OCI-LY7 (cell line): ENCODE data around the gene IGLL5. TPM values are rescaled to one million over a fixed set of nuclear protein-coding genes. Genes with fewer than 3 reads are reported as not detected.

ENCODE experiments used
- BruUV-seq: library from RNA; stranded (reverse); fragments of 400-500 nt; replicated peaks from 2 replicates; lab custom pipeline; 2021; lab: Mats Ljungman, UMichigan
- CTCF ChIA-PET: fragments of 300-600 bp; sonication (Branson Sonifier 250); formaldehyde crosslinking; loops from one replicate; lab custom pipeline; 2022; ENCODE audit warnings: antibody characterized with exemption; ENCODE audit not compliant: unreplicated experiment; lab: Charles Lee
- POLR2A ChIA-PET: fragments of 300-600 bp; sonication (Branson Sonifier 250); formaldehyde crosslinking; loops from one replicate; lab custom pipeline; 2022; ENCODE audit warnings: antibody characterized with exemption; lab: Charles Lee
- DNase-seq: peaks from one replicate; pipeline ENCODE4 v3.0.0-alpha.2; 2015; ENCODE audit warnings: low spot score
- H2AFZ ChIP-seq: fragments of 200-600 bp; sonication (generic), shearing (Covaris generic); 2 replicates; pipeline ENCODE4 v1.6.1; 2014; ENCODE audit warnings: mild to moderate bottlenecking, antibody characterized with exemption, low read length, moderate library complexity
- H3K27ac ChIP-seq: fragments of 200-600 bp; sonication (generic); 2 replicates; pipeline ENCODE4 v1.5.1; 2014; ENCODE audit warnings: mixed run types, low read depth, mild to moderate bottlenecking, moderate library complexity, low read length, inconsistent platforms; ENCODE audit not compliant: poor library complexity, severe bottlenecking
- H3K36me3 ChIP-seq: fragments of 200-600 bp; sonication (generic); 2 replicates; pipeline ENCODE4 v1.6.1; 2014; ENCODE audit warnings: mild to moderate bottlenecking, antibody characterized with exemption, low read length, moderate library complexity, mixed read lengths; ENCODE audit not compliant: insufficient read depth
- H3K4me1 ChIP-seq: fragments of 200-600 bp; sonication (generic); 2 replicates; pipeline ENCODE4 v1.5.1; 2014; ENCODE audit warnings: mild to moderate bottlenecking, low read length; ENCODE audit not compliant: insufficient read depth, poor library complexity, severe bottlenecking
- H3K4me2 ChIP-seq: fragments of 200-600 bp; sonication (generic); 2 replicates; pipeline ENCODE4 v1.6.1; 2014; ENCODE audit warnings: mild to moderate bottlenecking, low read length
- H3K4me3 ChIP-seq: fragments of 200-600 bp; sonication (generic); 2 replicates; pipeline ENCODE4 v1.5.1; 2014; ENCODE audit warnings: mild to moderate bottlenecking, low read depth, low read length; ENCODE audit not compliant: poor library complexity, severe bottlenecking
- H3K79me2 ChIP-seq: fragments of 200-600 bp; sonication (generic); 2 replicates; pipeline ENCODE4 v1.6.1; 2016; ENCODE audit warnings: low read depth, mild to moderate bottlenecking, low read length, moderate library complexity, mixed read lengths; ENCODE audit not compliant: insufficient read depth
- H3K9me2 ChIP-seq: fragments of 200-600 bp; sonication (generic); 2 replicates; pipeline ENCODE4 v1.6.1; 2016; ENCODE audit warnings: mild to moderate bottlenecking, low read length, mixed read lengths; ENCODE audit not compliant: insufficient read depth
- H3K9me3 ChIP-seq: fragments of 200-600 bp; sonication (generic); 2 replicates; pipeline ENCODE4 v1.6.1; 2014; ENCODE audit warnings: mild to moderate bottlenecking, mixed run types, low read length, mixed read lengths
- H4K20me1 ChIP-seq: fragments of 200-600 bp; sonication (generic); 2 replicates; pipeline ENCODE4 v1.6.1; 2014; ENCODE audit warnings: mild to moderate bottlenecking, antibody characterized with exemption, low read length, moderate library complexity, mixed read lengths; ENCODE audit not compliant: insufficient read depth
- CTCF ChIP-seq: fragments of 200-600 bp; sonication (generic); conservative IDR thresholded peaks from 2 replicates; pipeline ENCODE4 v1.5.1; 2014; ENCODE audit warnings: mild to moderate bottlenecking, antibody characterized with exemption, low read length, moderate library complexity, mixed read lengths
- EZH2phosphoT487 ChIP-seq: fragments of 200-600 bp; sonication (generic); IDR thresholded peaks from 2 replicates; pipeline ENCODE4 v1.6.1; 2018; ENCODE audit warnings: low read depth, borderline replicate concordance, mild to moderate bottlenecking, mixed run types, antibody characterized with exemption, low read length, moderate library complexity, mixed read lengths
- intact Hi-C: fragments of 100-400 bp; cut with micrococcal nuclease; formaldehyde crosslinking; loops from one replicate; pipeline ENCODE4 v1.10.0; 2022; ENCODE audit not compliant: unreplicated experiment
- total RNA-seq, 2 experiments: library from RNA; depleted of rRNA in 1 of 2; stranded (reverse); fragments of >200 nt in 1 of 2; shearing (Covaris generic) in 1 of 2; gene quantifications; 2 replicates each; pipeline ENCODE4 v1.2.3, GENCODE V29; 2014 to 2022

The IGLL5 gene
- total RNA-seq, 2 experiments from 2014 or later, result 219 to 364 TPM

DNA sequence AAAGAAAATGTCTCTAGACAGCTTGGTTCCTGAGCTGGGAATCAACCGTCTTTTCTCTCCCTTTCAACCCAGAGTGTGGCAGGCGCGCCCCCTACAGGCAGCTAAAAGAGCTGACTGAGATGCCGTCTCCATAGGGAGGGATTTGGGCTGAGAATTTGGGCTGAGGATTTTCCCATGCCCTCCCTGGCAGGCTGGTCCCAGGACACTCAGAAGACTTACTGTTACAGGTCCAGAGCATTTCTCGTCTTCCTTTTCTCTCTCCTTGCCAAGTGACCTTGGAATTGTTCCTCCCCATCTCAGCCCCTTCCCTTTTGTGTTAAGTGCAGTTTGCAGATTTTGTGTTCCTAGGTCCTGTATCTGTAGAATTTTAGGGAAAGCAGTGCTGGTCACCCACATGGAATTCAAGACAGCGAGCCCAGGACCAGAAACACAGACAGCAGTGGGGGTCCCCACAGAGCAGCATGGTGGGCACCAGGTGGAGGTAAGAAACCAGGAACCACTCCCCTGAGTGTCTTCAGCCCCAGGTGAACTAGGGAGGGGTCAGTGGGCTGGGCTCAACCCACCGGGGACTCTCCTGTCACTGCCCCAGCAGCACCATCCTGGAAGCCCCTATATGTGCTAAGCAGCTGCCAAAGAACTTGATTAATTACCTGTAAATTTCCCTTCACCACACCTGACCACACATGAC lies 9.9 kb upstream of the IGLL5 start:
- no peaks in the 10 kb centered on the region for H3K9me2 ChIP-seq
- peak overlapping the region; percentile 9; the same call in 1 of the 2 replicates for H3K4me2 ChIP-seq
- no peak overlapping the region for H2AFZ ChIP-seq
- H3K27ac ChIP-seq, result no peak overlapping the region
- peaks cover 53% of the 10 kb centered on the region for H3K4me1 ChIP-seq
- TF ChIP-seq EZH2phosphoT487 (no peak), CTCF (peak; percentile 84)
- peaks cover 15% of the 10 kb centered on the region; the same call in 1 of the 2 replicates for H3K9me3 ChIP-seq
- intact Hi-C loops, result loop anchor here (1.0 kb wide), 2 partner anchors 22 to 67 kb away; no protein-coding TSS in a partner anchor
- H3K4me3 ChIP-seq, result no peak overlapping the region
- CTCF ChIA-PET, result interaction anchor here (0.7 to 1.1 kb wide), 4 partner anchors 20 to 96 kb away, joined by 3 read pairs; no protein-coding TSS in a partner anchor
- BruUV-seq, result no TSS peak
- no peaks in the 10 kb centered on the region for H4K20me1 ChIP-seq
- peaks cover 8% of the 10 kb centered on the region; the same call in 1 of the 2 replicates for H3K36me3 ChIP-seq
- H3K79me2 ChIP-seq, result no peaks in the 10 kb centered on the region
- peak; percentile 75 for DNase-seq
- POLR2A ChIA-PET, result interaction anchor here (1.3 kb wide), 1 partner anchor 18 kb away, joined by 4 read pairs; no protein-coding TSS in a partner anchor

- H4K20me1 ChIP-seq, result no peaks in the 10 kb centered on the region
- BruUV-seq, result no TSS peak
- H3K36me3 ChIP-seq, result peaks cover 8% of the 10 kb centered on the region; the same call in 1 of the 2 replicates
- POLR2A ChIA-PET, result interaction anchor here (1.3 kb wide), 1 partner anchor 18 kb away, joined by 4 read pairs; no protein-coding TSS in a partner anchor
- H3K27ac ChIP-seq, result no peak overlapping the region
- no peak overlapping the region for H3K4me3 ChIP-seq
- H3K9me3 ChIP-seq, result peaks cover 15% of the 10 kb centered on the region; the same call in 1 of the 2 replicates
- H3K4me1 ChIP-seq, result peaks cover 56% of the 10 kb centered on the region
- no peak for DNase-seq
- CTCF ChIA-PET, result interaction anchor here (1.1 kb wide), 1 partner anchor 23 kb away, joined by 3 read pairs; no protein-coding TSS in a partner anchor
- H3K4me2 ChIP-seq, result 0 out of 2 replicates have a peak overlapping the region, but pooled peaks have one; percentile 9
- no peak overlapping the region for H2AFZ ChIP-seq
- no peaks in the 10 kb centered on the region for H3K79me2 ChIP-seq
- no peaks in the 10 kb centered on the region for H3K9me2 ChIP-seq
- TF ChIP-seq CTCF (no peak), EZH2phosphoT487 (no peak)
- intact Hi-C loops, result no loop called here
These were observed 9.4 kb upstream of the IGLL5 start for GRCh38 chr22:22878211-22878570.
